SIG-M5 treated with dmso at 0.1 percent for 504 hours (cell line): Measurements from ENCODE around the gene ROPN1B.
"Not testable (repeated sequence)": the region's sequence is repeated elsewhere in the genome, so short reads cannot be mapped to it uniquely, and the experiment has no call there.

Source experiments
- DNase-seq: peaks from one replicate; lab custom pipeline; 2025; ENCODE audit not compliant: unreplicated experiment; lab: John Stamatoyannopoulos, UW

ROPN1B gene

DNA sequence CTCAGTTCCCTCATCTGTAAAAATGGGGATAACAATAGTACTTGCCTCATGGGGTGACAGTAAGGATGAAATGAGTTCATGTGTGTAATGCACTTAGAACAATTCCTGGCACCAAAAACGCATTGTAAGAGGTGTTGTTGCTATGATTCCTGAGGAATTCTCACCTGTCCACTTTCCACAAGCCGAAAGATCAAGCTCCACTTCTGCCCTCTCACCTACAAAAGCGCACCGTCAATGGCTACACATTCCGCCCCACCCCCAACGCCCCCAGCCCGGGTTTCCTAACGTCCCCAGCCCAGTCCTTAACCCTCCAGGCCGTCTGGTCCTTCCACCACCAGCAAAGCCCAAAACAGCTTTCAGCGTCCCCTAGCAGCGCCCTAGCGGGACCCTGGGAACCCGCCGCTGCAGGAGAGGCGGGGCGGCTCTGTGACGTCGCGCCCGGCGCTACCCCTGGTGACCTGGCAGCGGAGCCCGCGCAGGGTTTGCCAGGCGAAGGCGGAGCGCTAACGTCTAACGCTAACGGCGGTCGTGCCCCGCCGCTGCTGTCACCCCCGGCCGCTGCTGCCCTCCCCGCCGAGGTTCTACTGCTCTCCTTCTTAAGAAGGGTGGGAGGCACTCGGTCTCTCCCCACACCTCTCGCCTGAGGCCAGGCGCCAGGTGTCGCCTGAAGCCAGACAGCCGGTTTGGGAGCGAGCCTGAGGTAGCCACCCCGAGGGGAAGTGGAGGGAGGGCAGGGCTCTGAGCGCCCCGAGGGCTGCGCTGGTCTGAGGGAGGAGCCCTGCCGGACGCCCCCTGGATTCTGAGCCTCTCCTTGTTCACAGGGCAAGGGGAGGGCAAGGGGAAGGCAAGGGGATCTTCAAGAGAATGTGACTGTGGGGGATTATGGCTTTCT, at the start of gene ROPN1B:
Gene ROPN1B, plus strand, starts transcription at position 478 of the 892 bp plus-strand sequence. CDS start 2,877 bp downstream, outside the sequence.
- DNase-seq = not testable (repeated sequence)

DNA sequence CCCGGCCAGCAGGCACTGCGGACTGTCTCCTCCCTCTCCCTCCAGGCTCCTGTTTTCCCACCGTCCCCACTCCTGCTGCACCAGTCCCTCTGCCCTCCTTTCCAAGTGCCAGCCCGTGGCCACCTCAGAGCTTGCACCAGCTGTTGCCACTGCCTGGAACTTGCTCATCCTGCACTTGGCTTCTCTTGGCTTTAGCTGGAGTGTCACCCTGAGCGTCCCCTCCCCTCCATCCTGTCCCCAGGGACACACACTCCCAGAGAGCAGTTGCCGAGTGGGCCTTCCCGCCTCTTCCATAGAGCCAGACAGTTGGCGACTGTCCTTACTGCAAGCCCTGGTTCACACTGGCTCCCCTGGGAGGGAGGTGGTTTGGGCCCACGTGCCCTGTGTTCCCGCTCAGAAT, 48.8 kb upstream of the ROPN1B start:
- not testable (repeated sequence) for DNase-seq

DNA sequence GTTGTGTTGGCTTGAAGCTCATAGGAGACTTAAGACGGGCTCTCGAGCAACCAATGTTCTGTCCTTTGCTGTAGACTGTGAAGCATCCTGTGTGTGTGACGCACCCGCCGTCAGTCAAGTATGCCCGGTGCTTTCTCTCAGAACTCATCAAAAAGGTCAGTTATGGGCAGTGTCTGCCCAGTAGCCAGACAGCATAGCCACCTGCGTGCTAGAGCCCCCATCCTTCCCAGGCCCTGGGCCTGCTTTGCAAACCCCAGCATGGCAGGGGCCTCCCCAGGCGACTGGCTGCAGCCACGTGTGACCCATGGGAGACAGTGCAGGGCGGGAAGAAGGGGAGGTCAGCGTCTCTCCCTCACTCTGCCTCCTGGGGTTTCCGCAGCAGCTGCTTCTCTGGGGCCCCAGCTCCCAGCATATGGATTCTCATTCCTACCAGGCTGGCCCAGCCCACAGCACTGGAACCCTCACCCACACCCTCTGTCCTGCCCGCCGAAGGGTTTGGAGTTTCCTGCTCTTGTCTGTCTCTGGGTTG, 48.2 kb upstream of the ROPN1B start:
- not testable (repeated sequence) for DNase-seq

DNA sequence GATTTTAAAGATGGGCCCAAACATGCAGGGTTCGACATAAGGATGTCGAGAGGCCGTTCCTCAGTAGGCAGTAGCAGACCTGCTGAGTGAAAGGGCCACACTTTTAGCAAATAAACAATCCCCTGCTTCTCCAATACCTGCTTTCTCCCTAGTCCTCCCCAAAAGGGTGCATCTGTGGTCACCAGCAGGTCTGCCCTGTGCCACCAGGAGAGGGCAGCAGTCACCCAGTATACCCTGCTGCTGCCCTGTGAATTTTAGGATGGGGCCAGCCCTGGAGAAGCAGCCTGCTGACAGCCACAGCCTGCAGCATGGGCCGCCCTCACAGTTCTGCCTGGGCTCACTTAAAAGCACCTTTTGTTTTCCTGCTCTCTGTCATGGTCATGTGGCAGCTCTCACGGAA, 47.3 kb upstream of the ROPN1B start:
- not testable (repeated sequence) for DNase-seq

- DNase-seq = not testable (repeated sequence)
These were observed 45.5 kb upstream of the ROPN1B start for GRCh38 chr3:125923324-125924115.

DNA sequence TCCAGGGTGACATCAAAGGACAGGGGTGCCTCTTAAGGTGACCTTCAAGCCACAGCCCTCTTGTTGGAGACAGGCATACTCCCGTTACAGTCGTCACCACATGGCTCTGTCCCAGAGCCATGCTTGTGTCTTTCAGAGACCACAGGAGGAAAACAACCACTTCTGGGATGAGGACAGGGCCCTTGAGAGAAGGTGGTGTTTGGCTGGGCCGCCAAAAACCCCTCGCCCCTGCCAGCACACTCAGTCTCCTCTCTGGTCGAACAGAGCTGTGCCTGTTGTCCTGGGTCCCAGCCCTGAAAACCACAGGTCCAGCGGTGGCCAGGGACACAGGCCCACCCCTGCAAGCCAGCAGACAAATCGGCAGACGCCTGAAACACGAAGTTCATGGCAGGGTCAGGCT, 44.7 kb upstream of the ROPN1B start:
- not testable (repeated sequence) for DNase-seq

DNA sequence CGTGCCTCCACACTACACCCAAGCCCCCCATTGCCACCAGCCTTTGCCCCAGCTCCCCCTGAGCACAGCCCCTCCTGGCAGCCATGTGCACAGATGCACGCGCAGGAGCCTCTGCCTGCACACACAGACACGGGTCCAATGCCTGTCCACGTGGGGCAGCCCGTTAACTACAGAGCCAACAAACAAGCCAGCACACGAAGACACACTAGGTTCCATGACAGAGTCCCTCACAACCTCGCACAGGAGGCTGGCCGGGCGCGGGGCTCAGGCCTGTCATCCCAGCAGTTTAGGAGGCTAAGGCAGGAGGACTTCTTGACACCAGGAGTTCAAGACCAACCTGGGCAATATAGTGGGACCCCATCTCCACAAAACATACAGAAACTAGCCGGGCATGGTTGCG, 43.3 kb upstream of the ROPN1B start:
- not testable (repeated sequence) for DNase-seq

GRCh38 chr3:125928771-125929545, 40.0 kb upstream of the ROPN1B start:
- not testable (repeated sequence) for DNase-seq

- not testable (repeated sequence) for DNase-seq
These were observed 39.2 kb upstream of the ROPN1B start for GRCh38 chr3:125929765-125930164.

DNA sequence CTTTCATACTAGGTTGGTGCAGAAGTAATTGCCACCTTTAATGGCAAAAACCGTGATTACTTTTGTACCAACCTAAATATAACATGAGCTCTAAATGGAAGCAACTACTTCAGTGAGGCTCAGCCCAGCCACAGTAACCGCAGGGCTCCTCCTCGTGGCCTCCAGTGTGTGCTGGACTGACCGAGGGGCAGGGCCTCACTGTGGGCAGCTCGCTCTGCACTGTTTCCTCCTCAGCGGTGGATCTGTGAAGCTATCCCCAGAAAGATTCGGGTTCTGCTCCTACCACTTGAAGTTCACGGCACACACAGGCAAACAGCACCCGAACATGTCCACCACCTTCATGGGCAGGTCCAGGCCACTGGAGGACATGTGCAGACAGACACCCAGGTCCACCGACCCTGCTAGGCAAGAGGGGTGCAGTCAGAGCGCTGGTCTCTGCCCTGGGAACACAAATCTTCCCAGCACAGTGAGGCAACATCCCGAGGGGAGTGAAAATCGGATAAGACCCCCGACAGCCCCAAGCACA, 37.6 kb upstream of the ROPN1B start:
- DNase-seq = not testable (repeated sequence)

DNA sequence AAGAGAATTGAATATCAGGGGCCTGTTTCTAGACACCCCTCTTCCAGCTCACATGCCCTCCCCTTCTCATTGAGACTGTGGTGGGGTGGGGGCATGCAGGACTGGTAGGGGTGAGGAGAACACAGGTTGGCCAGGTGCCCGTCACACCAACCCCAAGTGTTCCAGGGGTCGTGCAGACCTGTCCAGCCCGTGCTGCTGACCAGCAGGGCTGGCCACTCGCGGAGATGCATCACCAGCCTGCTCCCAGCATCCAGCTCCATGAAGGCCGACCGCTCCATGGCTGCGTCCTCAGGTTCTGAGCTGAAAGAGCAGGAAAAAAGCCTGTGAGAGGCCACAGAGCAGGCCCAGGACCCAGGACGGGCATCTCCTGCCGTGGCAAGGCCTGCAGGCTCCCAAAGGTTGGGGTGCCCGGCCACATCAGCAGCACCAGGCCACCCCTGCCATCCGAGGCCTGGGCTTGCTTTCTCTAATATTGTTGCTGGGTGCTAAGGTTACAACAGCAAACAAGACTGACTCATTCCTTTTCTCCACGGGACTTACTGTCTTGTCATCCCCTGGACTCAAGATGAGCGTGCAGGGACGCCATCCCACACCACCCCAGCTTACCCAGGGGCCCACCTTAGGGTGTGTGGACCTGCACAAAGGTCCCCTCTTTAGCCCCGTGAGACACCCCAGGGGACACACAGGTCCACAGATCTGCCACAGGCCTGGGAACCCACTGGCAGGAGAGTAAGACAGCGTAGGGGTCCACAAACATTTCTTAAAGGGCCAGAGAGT, 35.4 kb upstream of the ROPN1B start:
- not testable (repeated sequence) for DNase-seq

GRCh38 chr3:125935252-125935874, 33.6 kb upstream of the ROPN1B start:
- not testable (repeated sequence) for DNase-seq

DNA sequence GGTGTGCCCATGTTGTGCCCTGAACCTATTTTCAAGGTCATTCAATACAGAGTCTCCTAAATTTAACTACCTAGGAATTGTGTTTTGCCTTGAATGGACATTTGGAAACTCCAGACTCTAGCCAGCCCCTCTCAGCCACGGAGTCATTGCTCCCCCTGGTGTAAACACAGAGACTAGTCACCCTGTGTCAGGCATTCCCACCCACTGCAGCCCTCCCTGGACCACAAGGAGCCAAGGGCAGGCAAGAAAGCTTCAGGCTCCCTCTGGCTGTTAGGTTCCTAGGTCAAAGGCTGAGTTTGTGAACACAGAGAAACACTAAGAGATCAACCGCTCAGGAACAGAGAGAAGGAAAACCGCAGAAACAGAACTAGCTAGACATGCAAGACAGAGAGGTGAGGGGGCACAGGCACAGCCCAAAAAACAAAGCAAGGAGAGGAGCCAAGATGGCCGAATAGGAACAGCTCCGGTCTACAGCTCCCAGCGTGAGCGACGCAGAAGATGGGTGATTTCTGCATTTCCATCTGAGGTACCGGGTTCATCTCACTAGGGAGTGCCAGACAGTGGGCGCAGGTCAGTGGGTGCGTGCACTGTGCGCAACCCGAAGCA, 32.7 kb upstream of the ROPN1B start:
- not testable (repeated sequence) for DNase-seq

DNA sequence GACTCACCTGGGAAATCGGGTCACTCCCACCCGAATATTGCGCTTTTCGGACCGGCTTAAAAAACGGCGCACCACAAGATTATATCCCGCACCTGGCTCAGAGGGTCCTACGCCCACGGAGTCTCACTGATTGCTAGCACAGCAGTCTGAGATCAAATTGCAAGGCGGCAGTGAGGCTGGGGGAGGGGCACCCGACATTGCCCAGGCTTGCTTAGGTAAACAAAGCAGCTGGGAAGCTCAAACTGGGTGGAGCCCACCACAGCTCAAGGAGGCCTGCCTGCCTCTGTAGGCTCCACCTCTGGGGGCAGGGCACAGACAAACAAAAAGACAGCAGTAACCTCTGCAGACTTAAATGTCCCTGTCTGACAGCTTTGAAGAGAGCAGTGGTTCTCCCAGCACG, 32.1 kb upstream of the ROPN1B start:
- not testable (repeated sequence) for DNase-seq

DNA sequence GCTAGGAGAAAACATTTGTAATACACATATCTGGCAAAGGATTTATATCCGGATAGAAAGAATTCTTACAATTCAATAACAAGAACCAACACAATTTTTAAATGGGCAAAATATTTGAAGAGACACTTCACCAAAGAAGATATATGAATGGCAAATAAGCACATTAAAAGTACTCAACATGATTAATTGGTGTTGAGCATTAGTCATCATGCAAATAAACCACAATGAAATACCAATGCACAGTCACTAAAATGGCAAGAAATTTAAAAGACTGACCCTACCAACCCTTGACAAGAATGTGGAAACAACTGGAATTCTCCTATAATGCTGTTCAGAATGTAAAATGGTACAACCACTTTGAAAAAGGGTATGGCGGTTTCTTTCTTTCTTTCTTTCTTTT, 21.2 kb upstream of the ROPN1B start:
- not testable (repeated sequence) for DNase-seq

DNA sequence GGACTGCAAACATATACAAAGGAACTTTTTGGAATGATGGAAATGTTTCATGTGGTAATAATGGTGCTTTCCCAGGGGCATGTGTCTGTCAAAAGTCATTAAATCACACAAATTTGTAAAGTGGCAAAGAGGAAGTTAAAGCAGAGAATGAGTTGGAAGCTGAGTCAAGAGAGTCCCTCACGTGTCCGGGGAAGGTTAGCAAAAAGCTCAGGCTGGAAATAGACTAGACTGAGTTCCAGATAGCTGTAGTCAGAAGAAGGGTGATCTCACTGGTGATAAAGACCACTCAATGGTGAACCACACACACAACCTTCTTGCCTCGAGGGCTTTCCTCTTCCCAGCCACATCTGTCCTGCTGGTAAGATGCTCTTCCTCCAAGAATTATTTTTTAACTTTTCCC, 20.1 kb upstream of the ROPN1B start:
- not testable (repeated sequence) for DNase-seq

DNA sequence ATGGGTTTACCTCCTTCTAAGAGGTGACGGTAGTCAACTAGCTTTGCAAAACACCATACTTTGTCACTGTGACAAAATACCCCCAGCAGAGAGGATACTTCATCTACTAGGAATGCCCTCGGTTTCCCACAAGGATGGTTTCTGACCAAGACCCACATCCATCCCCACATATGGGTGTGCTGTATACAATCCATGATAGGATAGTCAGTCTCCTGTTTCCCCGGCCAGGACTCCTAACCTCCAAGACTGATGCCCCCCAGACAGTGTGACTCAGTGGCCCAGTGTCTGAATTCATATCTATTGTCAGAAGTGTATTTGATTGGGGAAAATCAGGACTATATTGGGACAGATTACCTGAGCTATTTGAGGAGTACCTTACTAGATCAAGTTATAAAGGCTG, 17.8 kb upstream of the ROPN1B start:
- not testable (repeated sequence) for DNase-seq

DNA sequence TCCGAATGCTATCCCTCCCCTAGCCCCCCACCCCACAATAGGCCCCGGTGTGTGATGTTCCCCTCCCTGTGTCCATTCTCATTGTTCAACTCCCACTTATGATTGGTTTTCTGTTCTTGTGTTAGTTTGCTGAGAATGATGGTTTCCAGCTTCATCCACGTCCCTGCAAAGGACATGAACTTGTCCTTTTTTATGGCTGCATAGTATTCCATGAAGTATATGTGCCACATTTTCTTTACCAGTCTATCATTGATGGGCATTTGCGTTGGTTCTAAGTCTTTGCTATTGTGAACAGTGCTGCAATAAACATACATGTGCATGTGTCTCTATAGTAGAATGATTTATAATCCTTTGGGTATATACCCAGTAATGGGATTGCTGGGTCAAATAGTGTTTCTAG, 12.0 kb upstream of the ROPN1B start:
- not testable (repeated sequence) for DNase-seq
